Measurements from ENCODE around the gene MCC. TPM values are rescaled to one million over a fixed set of nuclear protein-coding genes. Genes with fewer than 3 reads are reported as not detected.

MCC gene
- total RNA-seq, 1 donor from 2014 or later, result 22.7 TPM

DNA sequence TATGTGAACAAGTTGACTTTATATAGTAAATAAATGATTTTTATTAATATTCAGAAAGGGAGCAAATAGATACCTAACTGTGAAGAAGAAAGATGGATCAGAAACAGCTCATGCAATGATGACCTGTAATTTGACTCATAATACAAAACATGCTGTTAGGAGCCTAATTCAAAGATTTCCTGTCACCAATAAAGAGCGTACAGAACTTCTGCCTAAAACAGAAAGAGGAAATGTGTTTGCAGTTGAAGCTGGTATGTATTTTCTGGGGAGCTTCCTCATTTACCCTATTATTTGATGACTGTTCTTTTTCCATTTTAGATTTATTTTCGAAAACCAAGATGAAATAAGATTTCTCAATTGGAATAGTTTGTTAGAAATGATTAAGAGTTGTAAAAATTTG lies 36.7 kb upstream of the MCC start:
- no peak for DNase-seq (ENCODE audit: low spot score)
- Mint-ChIP-seq H3K27ac (ENCODE audit: unreplicated experiment) (peak overlapping the region; percentile 68), H3K27me3 (ENCODE audit: unreplicated experiment) (no peaks in the 10 kb centered on the region), H3K4me1 (ENCODE audit: unreplicated experiment) (peaks cover 10% of the 10 kb centered on the region), H3K4me3 (ENCODE audit: unreplicated experiment) (no peak overlapping the region), H3K36me3 (ENCODE audit: low read depth, unreplicated experiment) (peaks cover 6% of the 10 kb centered on the region), H3K9me3 (ENCODE audit: unreplicated experiment) (no peaks in the 10 kb centered on the region)
- no peak for TF ChIP-seq CTCF (IDR thresholded peaks at IDR 0.05; ENCODE audit: unreplicated experiment)

GRCh38 chr5:113523168-113523567 lies 34.9 kb upstream of the MCC start:
- TF ChIP-seq CTCF (IDR thresholded peaks at IDR 0.05; ENCODE audit: unreplicated experiment), result no peak
- H3K4me3 Mint-ChIP-seq (ENCODE audit: unreplicated experiment), result no peak overlapping the region
- peaks cover 10% of the 10 kb centered on the region for H3K4me1 Mint-ChIP-seq (ENCODE audit: unreplicated experiment)
- H3K9me3 Mint-ChIP-seq (ENCODE audit: unreplicated experiment), result no peaks in the 10 kb centered on the region
- H3K36me3 Mint-ChIP-seq (ENCODE audit: low read depth, unreplicated experiment), result peaks cover 6% of the 10 kb centered on the region
- no peaks in the 10 kb centered on the region for H3K27me3 Mint-ChIP-seq (ENCODE audit: unreplicated experiment)
- DNase-seq (ENCODE audit: low spot score), result no peak
- H3K27ac Mint-ChIP-seq (ENCODE audit: unreplicated experiment), result no peak overlapping the region

DNA sequence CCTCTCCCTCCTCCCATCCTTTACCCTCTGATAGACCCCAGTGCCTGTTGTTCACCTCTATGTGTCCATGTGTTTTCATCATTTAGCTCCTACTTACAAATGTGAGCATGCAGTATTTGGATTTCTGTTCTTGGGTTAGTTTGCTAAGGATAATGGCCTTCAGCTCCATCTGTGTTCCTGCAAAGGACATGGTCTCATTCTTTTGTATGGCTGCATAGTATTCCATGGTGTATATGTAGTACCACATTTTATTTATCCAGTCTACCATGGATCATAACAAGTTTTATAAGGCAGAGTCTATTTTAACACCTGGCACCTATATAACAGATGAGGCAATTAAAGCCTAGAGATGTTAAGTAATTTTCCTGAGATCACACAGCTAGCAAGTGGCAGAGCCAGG lies 32.6 kb upstream of the MCC start:
- H3K9me3 Mint-ChIP-seq (ENCODE audit: unreplicated experiment), result no peaks in the 10 kb centered on the region

DNA sequence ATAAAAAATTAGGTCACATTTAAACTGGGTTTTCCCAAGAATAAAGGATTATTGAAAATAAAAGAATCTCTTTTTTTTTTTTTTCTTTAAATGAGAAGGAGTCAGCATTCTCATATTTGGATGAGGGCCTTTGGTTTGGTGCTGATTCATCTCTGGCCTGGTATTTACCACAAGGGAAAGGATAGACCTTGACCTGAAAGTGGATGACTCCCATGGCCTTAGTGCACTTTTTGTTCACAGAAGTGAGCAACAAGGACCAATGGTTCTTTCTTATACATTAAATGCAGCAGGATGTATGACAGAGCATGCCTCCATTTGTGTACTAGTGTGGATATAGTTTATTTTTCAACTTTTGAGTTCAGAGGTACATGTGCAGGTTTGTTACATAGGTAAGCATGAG lies 32.2 kb upstream of the MCC start:
- Mint-ChIP-seq H3K36me3 (ENCODE audit: low read depth, unreplicated experiment) (peaks cover 6% of the 10 kb centered on the region), H3K27me3 (ENCODE audit: unreplicated experiment) (no peaks in the 10 kb centered on the region), H3K4me1 (ENCODE audit: unreplicated experiment) (peaks cover 11% of the 10 kb centered on the region), H3K4me3 (ENCODE audit: unreplicated experiment) (no peak overlapping the region), H3K9me3 (ENCODE audit: unreplicated experiment) (no peaks in the 10 kb centered on the region), H3K27ac (ENCODE audit: unreplicated experiment) (no peak overlapping the region)
- no peak for DNase-seq (ENCODE audit: low spot score)
- TF ChIP-seq CTCF (IDR thresholded peaks at IDR 0.05; ENCODE audit: unreplicated experiment), result no peak

More for the DNA sequence above, 32.6 kb upstream of the MCC start:
- Mint-ChIP-seq H3K4me1 (ENCODE audit: unreplicated experiment) (peaks cover 8% of the 10 kb centered on the region), H3K27ac (ENCODE audit: unreplicated experiment) (no peak overlapping the region), H3K4me3 (ENCODE audit: unreplicated experiment) (no peak overlapping the region), H3K36me3 (ENCODE audit: low read depth, unreplicated experiment) (peaks cover 6% of the 10 kb centered on the region), H3K27me3 (ENCODE audit: unreplicated experiment) (no peaks in the 10 kb centered on the region)
- no peak for TF ChIP-seq CTCF (IDR thresholded peaks at IDR 0.05; ENCODE audit: unreplicated experiment)
- DNase-seq (ENCODE audit: low spot score), result no peak

GRCh38 chr5:113519412-113519811 lies 31.2 kb upstream of the MCC start:
- Mint-ChIP-seq H3K27ac (ENCODE audit: unreplicated experiment) (no peak overlapping the region), H3K4me1 (ENCODE audit: unreplicated experiment) (peaks cover 13% of the 10 kb centered on the region), H3K4me3 (ENCODE audit: unreplicated experiment) (no peak overlapping the region), H3K9me3 (ENCODE audit: unreplicated experiment) (no peaks in the 10 kb centered on the region), H3K27me3 (ENCODE audit: unreplicated experiment) (no peaks in the 10 kb centered on the region), H3K36me3 (ENCODE audit: low read depth, unreplicated experiment) (peaks cover 6% of the 10 kb centered on the region)
- no peak for TF ChIP-seq CTCF (IDR thresholded peaks at IDR 0.05; ENCODE audit: unreplicated experiment)
- DNase-seq (ENCODE audit: low spot score), result no peak

Measured in endothelial cell (in vitro differentiated cells).